ENCODE measurements around the gene EFNA5.

The EFNA5 gene

GRCh38 chr5:107652408-107652807 lies 18.3 kb downstream of the EFNA5 start:
- no peak for DNase-seq (ENCODE audit: low read depth, low spot score)
- H3K27ac ChIP-seq: no peak overlapping the region

GRCh38 chr5:107651325-107651724 lies 19.4 kb downstream of the EFNA5 start:
- DNase-seq (ENCODE audit: low read depth, low spot score): no peak
- no peak overlapping the region for H3K27ac ChIP-seq

GRCh38 chr5:107646418-107646817 lies 24.3 kb downstream of the EFNA5 start:
- no peak for DNase-seq (ENCODE audit: low read depth, low spot score)
- no peak overlapping the region for H3K27ac ChIP-seq

- H3K27ac ChIP-seq: no peak overlapping the region
- DNase-seq (ENCODE audit: low read depth, low spot score): no peak
Observed at GRCh38 chr5:107640568-107640967, 30.2 kb downstream of the EFNA5 start.

- no peak for DNase-seq (ENCODE audit: low read depth, low spot score)
- no peak overlapping the region for H3K27ac ChIP-seq
Observed at GRCh38 chr5:107639990-107640389, 30.7 kb downstream of the EFNA5 start.

- H3K27ac ChIP-seq: no peak overlapping the region
- no peak for DNase-seq (ENCODE audit: low read depth, low spot score)
Observed at GRCh38 chr5:107636555-107636954, 34.2 kb downstream of the EFNA5 start.

GRCh38 chr5:107636068-107636467 lies 34.7 kb downstream of the EFNA5 start:
- no peak for DNase-seq (ENCODE audit: low read depth, low spot score)
- no peak overlapping the region for H3K27ac ChIP-seq

GRCh38 chr5:107634981-107635848 lies 35.5 kb downstream of the EFNA5 start:
- H3K27ac ChIP-seq: no peak overlapping the region
- no peak for DNase-seq (ENCODE audit: low read depth, low spot score)

GRCh38 chr5:107633171-107633901 lies 37.4 kb downstream of the EFNA5 start:
- DNase-seq (ENCODE audit: low read depth, low spot score): no peak

GRCh38 chr5:107631805-107632362 lies 38.9 kb downstream of the EFNA5 start:
- DNase-seq (ENCODE audit: low read depth, low spot score): no peak
- H3K27ac ChIP-seq: no peak overlapping the region

More at GRCh38 chr5:107633171-107633901, 37.4 kb downstream of the EFNA5 start:
- H3K27ac ChIP-seq: no peak overlapping the region

GRCh38 chr5:107630184-107630583 lies 40.6 kb downstream of the EFNA5 start:
- DNase-seq (ENCODE audit: low read depth, low spot score): no peak
- no peak overlapping the region for H3K27ac ChIP-seq

- no peak for DNase-seq (ENCODE audit: low read depth, low spot score)
- no peak overlapping the region for H3K27ac ChIP-seq
Observed at GRCh38 chr5:107624235-107624634, 46.5 kb downstream of the EFNA5 start.

GRCh38 chr5:107621089-107621488 lies 49.6 kb downstream of the EFNA5 start:
- no peak overlapping the region for H3K27ac ChIP-seq
- no peak for DNase-seq (ENCODE audit: low read depth, low spot score)

- no peak for DNase-seq (ENCODE audit: low read depth, low spot score)
Observed at GRCh38 chr5:107619781-107620180, 51.0 kb downstream of the EFNA5 start.

GRCh38 chr5:107618242-107618641 lies 52.5 kb downstream of the EFNA5 start:
- no peak overlapping the region for H3K27ac ChIP-seq
- DNase-seq (ENCODE audit: low read depth, low spot score): no peak

More at GRCh38 chr5:107619781-107620180, 51.0 kb downstream of the EFNA5 start:
- H3K27ac ChIP-seq: no peak overlapping the region

- no peak overlapping the region for H3K27ac ChIP-seq
- DNase-seq (ENCODE audit: low read depth, low spot score): no peak
Observed at GRCh38 chr5:107617052-107617451, 53.7 kb downstream of the EFNA5 start.

GRCh38 chr5:107616213-107616612 lies 54.5 kb downstream of the EFNA5 start:
- no peak for DNase-seq (ENCODE audit: low read depth, low spot score)
- no peak overlapping the region for H3K27ac ChIP-seq

- no peak for DNase-seq (ENCODE audit: low read depth, low spot score)
- H3K27ac ChIP-seq: no peak overlapping the region
Observed at GRCh38 chr5:107615299-107615817, 55.4 kb downstream of the EFNA5 start.

GRCh38 chr5:107612541-107612940 lies 58.2 kb downstream of the EFNA5 start:
- no peak for DNase-seq (ENCODE audit: low read depth, low spot score)
- H3K27ac ChIP-seq: no peak overlapping the region

GRCh38 chr5:107610798-107611197 lies 59.9 kb downstream of the EFNA5 start:
- no peak for DNase-seq (ENCODE audit: low read depth, low spot score)

More at GRCh38 chr5:107610798-107611197, 59.9 kb downstream of the EFNA5 start:
- no peak overlapping the region for H3K27ac ChIP-seq

Measured in epithelial cell of prostate (primary cell).